OCI-LY1 (cell line): ENCODE results near the gene MACROD2.

Experiments used
- H2AFZ ChIP-seq: fragments of 200-600 bp; sonication (generic), shearing (Covaris generic); 2 replicates; pipeline ENCODE4 v1.6.0; 2014; ENCODE audit warnings: antibody characterized with exemption, mild to moderate bottlenecking, low read length
- H3F3A ChIP-seq: fragments of 200-600 bp; sonication (generic), shearing (Covaris generic); 2 replicates; pipeline ENCODE4 v1.6.0; 2014; ENCODE audit warnings: mild to moderate bottlenecking, antibody characterized with exemption, low read length, moderate library complexity; ENCODE audit not compliant: insufficient read depth
- H3K27ac ChIP-seq: fragments of 200-600 bp; sonication (generic); 2 replicates; pipeline ENCODE4 v1.5.1; 2014; ENCODE audit warnings: low read length, mixed run types, mild to moderate bottlenecking, low read depth; ENCODE audit not compliant: poor library complexity, severe bottlenecking
- H3K27me3 ChIP-seq: fragments of 200-600 bp; sonication (generic); 2 replicates; pipeline ENCODE4 v1.6.0; 2014; ENCODE audit warnings: antibody characterized with exemption, mild to moderate bottlenecking, low read length, moderate library complexity; ENCODE audit not compliant: insufficient read depth
- H3K36me3 ChIP-seq: fragments of 200-600 bp; sonication (generic); 2 replicates; pipeline ENCODE4 v1.6.1; 2014; ENCODE audit warnings: mild to moderate bottlenecking, antibody characterized with exemption, low read length, moderate library complexity, mixed read lengths; ENCODE audit not compliant: insufficient read depth
- H3K4me1 ChIP-seq: fragments of 200-600 bp; sonication (generic); 2 replicates; pipeline ENCODE4 v1.5.1; 2014; ENCODE audit warnings: mild to moderate bottlenecking, low read length, moderate library complexity; ENCODE audit not compliant: insufficient read depth, severe bottlenecking
- H3K4me2 ChIP-seq: fragments of 200-600 bp; sonication (generic), shearing (Covaris generic); 2 replicates; pipeline ENCODE4 v1.6.1; 2014; ENCODE audit warnings: low read length
- H3K4me3 ChIP-seq: fragments of 200-600 bp; sonication (generic); 2 replicates; pipeline ENCODE4 v1.5.1; 2014; ENCODE audit warnings: low read length, low read depth, mild to moderate bottlenecking, mixed read lengths; ENCODE audit not compliant: poor library complexity, severe bottlenecking
- H3K79me2 ChIP-seq: fragments of 200-600 bp; shearing (Covaris generic); 2 replicates; pipeline ENCODE4 v1.6.1; 2016; ENCODE audit warnings: mixed run types, low read length, mixed read lengths; ENCODE audit not compliant: insufficient read depth
- H3K9ac ChIP-seq: fragments of 200-600 bp; sonication (generic), shearing (Covaris generic); 2 replicates; pipeline ENCODE4 v1.6.1; 2014; ENCODE audit warnings: mild to moderate bottlenecking, low read length, mixed read lengths
- H3K9me2 ChIP-seq: fragments of 200-600 bp; sonication (generic), shearing (Covaris generic); 2 replicates; pipeline ENCODE4 v1.6.1; 2014; ENCODE audit warnings: low read depth, mild to moderate bottlenecking, low read length, mixed read lengths
- H3K9me3 ChIP-seq: fragments of 200-600 bp; shearing (Covaris generic); 2 replicates; pipeline ENCODE4 v1.6.1; 2014; ENCODE audit warnings: low read length, mixed read lengths
- H4K20me1 ChIP-seq: fragments of 200-600 bp; sonication (generic), shearing (Covaris generic); 2 replicates; pipeline ENCODE4 v1.6.0; 2016; ENCODE audit warnings: mild to moderate bottlenecking, low read length; ENCODE audit not compliant: insufficient read depth
- CTCF ChIP-seq: fragments of 200-600 bp; sonication (generic), shearing (Covaris generic); IDR thresholded peaks from 2 replicates; pipeline ENCODE4 v1.5.1; 2017; ENCODE audit warnings: mild to moderate bottlenecking, antibody characterized with exemption, low read length, moderate library complexity, mixed read lengths
- EZH2 ChIP-seq: fragments of 200-600 bp; sonication (generic), shearing (Covaris generic); IDR thresholded peaks from 2 replicates; pipeline ENCODE4 v1.8.0; 2017; ENCODE audit warnings: borderline replicate concordance, mixed run types, mild to moderate bottlenecking, antibody characterized with exemption, low read length, moderate library complexity, mixed read lengths

The MACROD2 gene

DNA sequence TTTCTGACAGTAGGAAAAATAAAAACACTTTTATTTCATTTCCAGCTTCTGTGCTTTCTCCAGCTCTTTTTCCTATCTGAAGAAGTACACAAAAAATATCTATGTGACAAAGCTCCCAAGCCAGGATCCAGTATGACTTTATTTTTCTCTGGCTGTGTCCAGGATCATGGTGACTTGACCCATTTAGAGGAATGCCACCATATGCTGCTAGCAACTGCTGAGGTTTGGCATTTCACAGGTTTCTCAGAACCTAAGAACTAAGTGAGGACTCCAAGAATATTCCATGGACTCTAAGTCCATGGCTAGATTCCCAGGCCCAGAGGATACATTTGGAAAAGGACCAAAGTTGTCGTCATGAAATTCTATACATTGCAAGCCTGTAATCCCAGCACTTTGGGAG lies 1218.7 kb downstream of the MACROD2 start:
- Histone ChIP-seq H4K20me1 (no peaks in the 10 kb centered on the region), H2AFZ (no peak overlapping the region), H3K36me3 (no peaks in the 10 kb centered on the region), H3K9ac (no peak overlapping the region), H3K4me3 (no peak overlapping the region), H3F3A (no peaks in the 10 kb centered on the region), H3K9me3 (no peaks in the 10 kb centered on the region), H3K79me2 (no peaks in the 10 kb centered on the region), H3K4me2 (no peak overlapping the region), H3K27me3 (no peaks in the 10 kb centered on the region), H3K4me1 (no peaks in the 10 kb centered on the region), H3K27ac (no peak overlapping the region), H3K9me2 (no peaks in the 10 kb centered on the region)
- TF ChIP-seq EZH2 (no peak), CTCF (no peak)

GRCh38 chr20:15220009-15220656 lies 1224.8 kb downstream of the MACROD2 start:
- Histone ChIP-seq H3F3A (no peaks in the 10 kb centered on the region), H3K79me2 (no peaks in the 10 kb centered on the region), H4K20me1 (no peaks in the 10 kb centered on the region), H3K4me3 (no peak overlapping the region), H3K9me3 (no peaks in the 10 kb centered on the region), H3K9me2 (no peaks in the 10 kb centered on the region), H3K9ac (no peak overlapping the region), H3K27ac (no peak overlapping the region), H3K36me3 (no peaks in the 10 kb centered on the region), H2AFZ (no peak overlapping the region), H3K27me3 (no peaks in the 10 kb centered on the region), H3K4me2 (no peak overlapping the region), H3K4me1 (no peaks in the 10 kb centered on the region)
- TF ChIP-seq CTCF (no peak), EZH2 (no peak)

GRCh38 chr20:15220778-15221565 lies 1225.7 kb downstream of the MACROD2 start:
- TF ChIP-seq EZH2 (no peak), CTCF (no peak)
- H3K9ac ChIP-seq = no peak overlapping the region
- H3K4me3 ChIP-seq = no peak overlapping the region
- no peaks in the 10 kb centered on the region for H3K9me3 ChIP-seq
- H3K27me3 ChIP-seq = no peaks in the 10 kb centered on the region
- no peak overlapping the region for H2AFZ ChIP-seq
- no peaks in the 10 kb centered on the region for H3F3A ChIP-seq
- H3K4me2 ChIP-seq = no peak overlapping the region
- H3K9me2 ChIP-seq = no peaks in the 10 kb centered on the region
- H3K36me3 ChIP-seq = no peaks in the 10 kb centered on the region
- H3K27ac ChIP-seq = no peak overlapping the region
- H3K4me1 ChIP-seq = no peaks in the 10 kb centered on the region
- H4K20me1 ChIP-seq = no peaks in the 10 kb centered on the region
- H3K79me2 ChIP-seq = no peaks in the 10 kb centered on the region
